H1 (cell line): ENCODE measurements around the gene ZAP70. TPM values are rescaled to one million over a fixed set of nuclear protein-coding genes. Genes with fewer than 3 reads are reported as not detected.

ENCODE experiments used
- CHD7 ChIP-seq: fragments of 300-600 bp; sonication (generic); IDR thresholded peaks from 2 replicates; pipeline ENCODE4 v1.7.1; 2012; ENCODE audit warnings: low read length, moderate library complexity, mild to moderate bottlenecking, inconsistent platforms; ENCODE audit not compliant: insufficient replicate concordance
- EZH2 ChIP-seq: fragments of 200-600 bp; sonication (generic); IDR thresholded peaks from 2 replicates; pipeline ENCODE4 v1.7.1; 2012; ENCODE audit warnings: low read depth, mild to moderate bottlenecking, moderate library complexity, low read length, inconsistent platforms; ENCODE audit not compliant: severe bottlenecking
- POLR2A ChIP-seq, 2 experiments: IDR thresholded peaks; 1 replicate in 1 of 2; 2 replicates in 1 of 2; pipeline ENCODE4 v1.6.1; 2011; ENCODE audit warnings: low read depth in 2 of 2, low read length in 2 of 2, mild to moderate bottlenecking in 2 of 2; ENCODE audit errors: control extremely low read depth in 1 of 2
- RFX5 ChIP-seq: IDR thresholded peaks from 2 replicates; pipeline ENCODE4 v1.6.1; 2011; ENCODE audit warnings: low read depth, low read length, improper control_type of control experiment, borderline replicate concordance
- SIN3A ChIP-seq, 2 experiments: IDR thresholded peaks in 1 of 2; conservative IDR thresholded peaks in 1 of 2; 2 replicates each; pipeline ENCODE4 v1.6.1; 2011 to 2012; ENCODE audit warnings: low read length in 2 of 2, improper control_type of control experiment in 1 of 2, low read depth in 1 of 2, mild to moderate bottlenecking in 1 of 2
- TAF1 ChIP-seq: IDR thresholded peaks from 2 replicates; pipeline ENCODE4 v1.6.1; 2011; ENCODE audit warnings: mild to moderate bottlenecking, low read depth, low read length
- TAF7 ChIP-seq: optimal IDR thresholded peaks from 2 replicates; pipeline ENCODE3; 2011; ENCODE audit warnings: low read depth, mild to moderate bottlenecking, inconsistent platforms, low read length, moderate library complexity, borderline replicate concordance
- polyA plus RNA-seq, 7 experiments: library from polyadenylated mRNA; depleted of rRNA in 3 of 7; stranded (reverse) in 5 of 7; unstranded in 2 of 7; fragments of >200 nt in 5 of 7; fragments of 200-250 nt in 2 of 7; gene quantifications; 1 replicate in 5 of 7; 2 replicates in 1 of 7; 4 replicates in 1 of 7; pipeline versions ENCODE4 v1.2.1 to v1.2.3, GENCODE V29; 2011 to 2013; ENCODE audit warnings: missing spikeins in 2 of 7, mixed read lengths in 2 of 7
- total RNA-seq: library from RNA; stranded (reverse); fragmentation: NEBNext Ultra II Directional; extraction: Animal tissue kit (Norgen Biotek cat#: 25700); gene quantifications from 2 replicates; pipeline ENCODE4 v1.2.1, GENCODE V29; 2021
- TF ChIP-seq, protein P1 (sequence below): IDR thresholded peaks from 2 replicates; pipeline ENCODE4 v1.6.1; 2011; ENCODE audit warnings: low read length, improper control_type of control experiment

ZAP70 gene
- total and polyA plus RNA-seq, 2 of the 8 experiments (the other 6 are each of a cell fraction or from before 2014, with no cell fraction given) = 0.15 TPM; not detected in 1

DNA sequence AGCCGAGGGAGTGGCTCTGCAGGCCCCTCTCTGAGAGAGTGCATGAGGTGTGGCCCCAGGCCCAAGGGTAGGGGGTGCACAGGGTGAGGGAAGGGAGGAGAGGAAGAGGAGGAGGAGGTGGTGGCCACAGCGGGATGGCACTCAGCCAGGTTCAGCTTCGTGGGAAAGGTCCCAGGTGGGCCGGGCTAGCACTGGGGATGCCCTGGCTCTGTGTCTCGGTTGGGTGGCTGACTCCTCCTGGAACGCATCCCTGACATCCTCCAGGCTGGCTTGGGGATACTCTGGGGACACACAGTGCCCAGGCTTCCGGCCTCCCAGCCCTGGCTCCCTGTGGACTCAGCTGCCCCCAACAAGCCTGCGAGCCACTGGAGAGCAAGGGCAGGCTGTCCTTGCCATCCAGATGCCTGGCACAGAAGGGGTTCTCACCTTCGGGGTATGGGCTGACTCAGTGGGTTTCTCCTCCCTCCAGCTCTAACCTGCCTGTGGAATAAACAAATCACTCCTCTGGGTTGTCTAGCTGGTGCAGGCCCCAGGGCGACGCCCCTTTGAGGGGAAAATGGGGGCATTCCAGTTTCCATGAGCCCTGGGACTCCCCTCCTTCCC, 582 bp upstream of the ZAP70 start (continued):
- TF ChIP-seq CHD7 (no peak), SIN3A (conservative IDR thresholded peaks at IDR 0.05 in 1 of 2, IDR thresholded peaks at IDR 0.05 in 1 of 2; ENCODE audit: low read depth in 1 of 2, low read length in 2 of 2) (no peak), EZH2 (no peak), TAF1 (no peak), POLR2A (IDR thresholded peaks at IDR 0.05; ENCODE audit: control extremely low read depth in 1 of 2, low read depth in 2 of 2, low read length in 2 of 2) (no peak), TAF7 (no peak), RFX5 (no peak)
- TF ChIP-seq, protein P1, sequence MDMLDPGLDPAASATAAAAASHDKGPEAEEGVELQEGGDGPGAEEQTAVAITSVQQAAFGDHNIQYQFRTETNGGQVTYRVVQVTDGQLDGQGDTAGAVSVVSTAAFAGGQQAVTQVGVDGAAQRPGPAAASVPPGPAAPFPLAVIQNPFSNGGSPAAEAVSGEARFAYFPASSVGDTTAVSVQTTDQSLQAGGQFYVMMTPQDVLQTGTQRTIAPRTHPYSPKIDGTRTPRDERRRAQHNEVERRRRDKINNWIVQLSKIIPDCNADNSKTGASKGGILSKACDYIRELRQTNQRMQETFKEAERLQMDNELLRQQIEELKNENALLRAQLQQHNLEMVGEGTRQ = no peak
